Common myeloid progenitor, CD34-positive (primary cell): ENCODE data around the gene NDUFAF3.

Source experiments
- CTCF ChIA-PET: fragments of 350-600 bp; sonication (Branson Sonifier 250); formaldehyde crosslinking; loops from one replicate; lab custom pipeline; 2021; ENCODE audit warnings: antibody characterized with exemption; lab: Charles Lee
- POLR2A ChIA-PET: fragments of 350-600 bp; sonication (Branson Sonifier 250); formaldehyde crosslinking; loops from one replicate; lab custom pipeline; 2021; ENCODE audit warnings: antibody characterized with exemption; lab: Charles Lee
- DNase-seq, 3 donors: peaks; one replicate each; pipeline versions ENCODE4 v3.0.0 to v3.0.0-alpha.2; 2013
- H3K27ac ChIP-seq, 2 experiments: 1 replicate in 1 of 2; 2 replicates in 1 of 2; pipeline ENCODE4 v1.7.0; 2013; ENCODE audit warnings: inconsistent platforms in 2 of 2, low read length in 2 of 2, mild to moderate bottlenecking in 2 of 2, low read depth in 1 of 2, moderate library complexity in 1 of 2; ENCODE audit not compliant: severe bottlenecking in 2 of 2, insufficient read depth in 1 of 2, poor library complexity in 1 of 2
- H3K27me3 ChIP-seq, 5 experiments: replicated peaks in 2 of 5; 1 replicate in 3 of 5; 2 replicates in 2 of 5; pipeline versions ENCODE4 v1.6.1 to v1.7.0; 2013; ENCODE audit warnings: low read length in 4 of 5, mild to moderate bottlenecking in 2 of 5, moderate library complexity in 2 of 5, inconsistent platforms in 1 of 5; ENCODE audit not compliant: insufficient read depth in 5 of 5, control insufficient read depth in 4 of 5
- H3K36me3 ChIP-seq, 4 experiments: 1 replicate in 2 of 4; 2 replicates in 2 of 4; pipeline versions ENCODE4 v1.6.1 to v1.7.0; 2013; ENCODE audit warnings: low read length in 3 of 4, control low read depth in 1 of 4, mild to moderate bottlenecking in 1 of 4; ENCODE audit not compliant: control insufficient read depth in 4 of 4, insufficient read depth in 4 of 4
- H3K4me1 ChIP-seq, 4 experiments: 1 replicate in 3 of 4; 2 replicates in 1 of 4; pipeline versions ENCODE4 v1.6.1 to v1.7.1; 2013; ENCODE audit warnings: low read length in 3 of 4, mild to moderate bottlenecking in 3 of 4, control low read depth in 1 of 4, inconsistent platforms in 1 of 4, moderate library complexity in 1 of 4; ENCODE audit not compliant: control insufficient read depth in 4 of 4, insufficient read depth in 4 of 4; ENCODE audit errors: control extremely low read depth in 1 of 4
- H3K4me3 ChIP-seq, 7 experiments: 1 replicate in 4 of 7; 2 replicates in 3 of 7; pipeline versions ENCODE4 v1.5.1 to v1.7.0; 2013; ENCODE audit warnings: mild to moderate bottlenecking in 7 of 7, low read length in 6 of 7, moderate library complexity in 6 of 7, inconsistent platforms in 2 of 7, low read depth in 2 of 7, control low read depth in 1 of 7; ENCODE audit not compliant: insufficient read depth in 4 of 7, control insufficient read depth in 1 of 7; ENCODE audit errors: extremely low read depth in 1 of 7
- H3K9me3 ChIP-seq, 5 experiments: 1 replicate in 4 of 5; 2 replicates in 1 of 5; pipeline versions ENCODE4 v1.6.1 to v1.7.1; 2013; ENCODE audit warnings: low read length in 4 of 5, mild to moderate bottlenecking in 2 of 5, inconsistent platforms in 1 of 5, low read depth in 1 of 5, moderate library complexity in 1 of 5; ENCODE audit not compliant: control insufficient read depth in 4 of 5, insufficient read depth in 2 of 5; ENCODE audit errors: control extremely low read depth in 1 of 5
- WGBS: methylation state at CpG from one replicate; pipeline ENCODE4 v1.1.5; 2013; ENCODE audit not compliant: insufficient coverage; 5-methylcytosine and 5-hydroxymethylcytosine counted together

Gene NDUFAF3

DNA sequence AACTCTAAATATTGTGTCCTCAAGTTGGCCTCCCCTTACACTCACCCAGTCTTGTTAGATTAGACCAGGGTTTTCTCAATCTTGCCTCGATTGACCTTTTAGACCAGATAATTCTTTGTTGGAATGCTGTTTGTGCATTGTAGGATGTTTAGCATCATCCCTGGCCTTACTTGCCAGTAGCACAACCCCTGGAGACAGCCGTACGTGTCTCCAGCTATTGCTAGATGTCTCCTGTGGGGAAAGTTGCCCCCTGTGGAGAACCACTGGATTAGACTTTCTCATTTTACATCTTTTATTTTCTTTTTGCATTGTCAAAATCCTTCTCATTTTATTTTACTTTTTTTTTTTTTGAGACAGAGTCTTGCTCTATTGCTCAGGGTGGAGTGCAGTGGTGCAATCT is 12.5 kb upstream of the NDUFAF3 start:
- ChIA-PET CTCF (interaction anchor here (0.7 to 19.2 kb wide), 5 partner anchors 9 to 170 kb away, joined by 3 to 386 read pairs (median 5); partner anchors contain the start of genes DALRD3, NDUFAF3, P4HTM and QRICH1), POLR2A (interaction anchor here (0.9 to 4.4 kb wide), 2 partner anchors 12 to 19 kb away, joined by 4 to 69 read pairs; partner anchors contain the start of gene P4HTM)
- peaks cover 1 to 23% (median 23%) of the 10 kb centered on the region in 4 experiments for H3K4me1 ChIP-seq
- no peak for DNase-seq
- no peak overlapping the region for H3K27ac ChIP-seq
- H3K9me3 ChIP-seq, result no peaks in the 10 kb centered on the region
- WGBS, result no CpG with 5 or more reads among the region's 3 CpGs
- no peak overlapping the region for H3K4me3 ChIP-seq
- H3K27me3 ChIP-seq, result no peaks in the 10 kb centered on the region
- peaks cover 3 to 40% (median 32%) of the 10 kb centered on the region in 4 experiments for H3K36me3 ChIP-seq

DNA sequence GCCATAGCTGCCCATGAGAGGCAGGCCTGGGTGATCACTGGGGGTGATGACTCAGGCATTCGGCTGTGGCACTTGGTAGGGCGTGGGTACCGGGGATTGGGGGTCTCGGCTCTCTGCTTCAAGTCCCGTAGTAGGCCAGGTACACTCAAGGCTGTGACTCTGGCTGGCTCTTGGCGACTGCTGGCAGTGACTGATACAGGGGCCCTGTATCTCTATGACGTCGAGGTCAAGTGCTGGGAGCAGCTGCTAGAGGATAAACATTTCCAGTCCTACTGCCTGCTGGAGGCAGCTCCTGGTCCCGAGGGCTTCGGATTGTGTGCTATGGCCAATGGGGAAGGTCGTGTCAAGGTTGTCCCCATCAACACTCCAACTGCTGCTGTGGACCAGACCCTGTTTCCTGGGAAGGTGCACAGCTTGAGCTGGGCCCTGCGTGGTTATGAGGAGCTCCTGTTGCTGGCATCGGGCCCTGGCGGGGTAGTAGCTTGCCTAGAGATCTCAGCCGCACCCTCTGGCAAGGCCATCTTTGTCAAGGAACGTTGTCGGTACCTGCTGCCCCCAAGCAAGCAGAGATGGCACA is 9.4 kb upstream of the NDUFAF3 start:
- Histone ChIP-seq H3K36me3 (peaks cover 3 to 63% (median 52%) of the 10 kb centered on the region in 4 experiments), H3K4me1 (peaks cover 0 to 17% (median 16%) of the 10 kb centered on the region in 4 experiments), H3K27me3 (no peaks in the 10 kb centered on the region), H3K4me3 (no peak overlapping the region), H3K27ac (no peak overlapping the region), H3K9me3 (no peaks in the 10 kb centered on the region)
- ChIA-PET CTCF (interaction anchor here (0.9 to 19.2 kb wide), 6 partner anchors 9 to 120 kb away, joined by 3 to 386 read pairs (median 8); partner anchors contain the start of genes IMPDH2, NDUFAF3 and P4HTM), POLR2A (interaction anchor here (1.2 to 2.0 kb wide), 5 partner anchors 9 to 26 kb away, joined by 3 to 7 read pairs (median 4); partner anchors contain the start of genes NDUFAF3 and P4HTM)
- DNase-seq, result no peak
- WGBS, result 94% methylated on average over 16 of the region's 17 CpGs

DNA sequence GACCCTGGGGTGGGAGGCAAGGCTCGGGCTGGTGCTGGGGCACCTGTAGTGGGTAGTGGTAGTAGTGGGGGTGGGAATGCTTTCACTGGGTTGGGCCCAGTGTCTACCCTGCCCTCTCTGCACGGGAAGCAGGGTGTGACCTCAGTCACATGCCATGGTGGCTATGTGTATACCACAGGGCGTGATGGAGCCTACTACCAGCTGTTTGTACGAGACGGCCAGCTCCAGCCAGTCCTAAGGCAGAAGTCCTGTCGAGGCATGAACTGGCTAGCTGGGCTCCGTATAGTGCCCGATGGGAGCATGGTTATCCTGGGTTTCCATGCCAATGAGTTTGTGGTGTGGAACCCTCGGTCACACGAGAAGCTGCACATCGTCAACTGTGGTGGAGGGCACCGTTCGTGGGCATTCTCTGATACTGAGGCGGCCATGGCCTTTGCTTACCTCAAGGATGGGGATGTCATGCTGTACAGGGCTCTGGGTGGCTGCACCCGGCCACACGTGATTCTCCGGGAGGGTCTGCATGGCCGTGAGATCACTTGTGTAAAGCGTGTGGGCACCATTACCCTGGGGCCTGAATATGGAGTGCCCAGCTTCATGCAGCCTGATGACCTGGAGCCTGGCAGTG is 8.7 kb upstream of the NDUFAF3 start:
- CTCF ChIA-PET, result interaction anchor here (0.5 to 19.2 kb wide), 10 partner anchors 6 to 475 kb away, joined by 3 to 386 read pairs (median 5); partner anchors contain the start of genes NDUFAF3, P4HTM and WDR6
- Histone ChIP-seq H3K36me3 (peaks cover 3 to 63% (median 52%) of the 10 kb centered on the region in 4 experiments), H3K4me1 (peaks cover 0 to 18% (median 14%) of the 10 kb centered on the region in 4 experiments)

DNA sequence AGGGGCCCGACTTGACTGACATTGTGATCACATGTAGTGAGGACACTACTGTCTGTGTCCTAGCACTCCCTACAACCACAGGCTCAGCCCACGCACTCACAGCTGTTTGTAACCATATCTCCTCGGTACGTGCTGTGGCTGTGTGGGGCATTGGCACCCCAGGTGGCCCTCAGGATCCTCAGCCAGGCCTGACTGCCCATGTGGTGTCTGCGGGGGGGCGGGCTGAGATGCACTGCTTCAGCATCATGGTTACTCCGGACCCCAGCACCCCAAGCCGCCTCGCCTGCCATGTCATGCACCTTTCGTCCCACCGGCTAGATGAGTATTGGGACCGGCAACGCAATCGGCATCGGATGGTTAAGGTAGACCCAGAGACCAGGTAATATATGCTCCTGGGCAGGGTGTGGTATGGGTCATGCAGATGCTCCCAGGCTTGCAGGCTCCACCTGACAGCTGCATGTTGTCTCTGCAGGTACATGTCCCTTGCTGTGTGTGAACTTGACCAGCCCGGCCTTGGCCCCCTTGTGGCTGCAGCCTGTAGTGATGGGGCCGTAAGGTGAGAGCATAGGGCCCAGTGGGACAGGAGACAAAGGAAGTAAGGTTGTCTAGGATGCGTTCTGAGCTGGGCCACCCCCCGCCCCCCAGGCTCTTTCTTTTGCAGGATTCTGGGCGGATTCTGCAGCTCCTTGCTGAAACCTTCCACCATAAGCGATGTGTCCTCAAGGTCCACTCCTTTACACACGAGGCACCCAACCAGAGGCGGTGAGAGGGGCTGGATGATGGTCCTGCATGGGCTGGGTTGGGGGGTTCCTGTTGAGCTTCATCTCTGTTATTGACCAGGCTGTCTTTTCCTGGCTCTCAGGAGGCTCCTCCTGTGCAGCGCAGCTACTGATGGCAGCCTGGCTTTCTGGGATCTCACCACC is 7.9 kb upstream of the NDUFAF3 start:
- H3K9me3 ChIP-seq, result no peaks in the 10 kb centered on the region
- H3K27me3 ChIP-seq, result no peaks in the 10 kb centered on the region
- H3K4me1 ChIP-seq, result peaks cover 0 to 18% (median 15%) of the 10 kb centered on the region in 4 experiments
- DNase-seq, result peak; percentile 50 to 64 (median 61)
- ChIA-PET POLR2A (interaction anchor here (1.2 to 2.0 kb wide), 5 partner anchors 10 to 28 kb away, joined by 3 to 4 read pairs (median 3); partner anchors contain the start of gene P4HTM), CTCF (interaction anchor here (0.5 to 19.2 kb wide), 9 partner anchors 7 to 475 kb away, joined by 3 to 386 read pairs (median 5); partner anchors contain the start of genes IMPDH2, NDUFAF3, P4HTM and WDR6)
- 94% methylated on average over 21 of the region's 24 CpGs for WGBS
- no peak overlapping the region for H3K27ac ChIP-seq
- no peak overlapping the region for H3K4me3 ChIP-seq
- peaks cover 3 to 63% (median 52%) of the 10 kb centered on the region in 4 experiments for H3K36me3 ChIP-seq

More for the DNA sequence above, 8.7 kb upstream of the NDUFAF3 start:
- no peak overlapping the region for H3K27ac ChIP-seq
- H3K9me3 ChIP-seq, result no peaks in the 10 kb centered on the region
- no peak overlapping the region for H3K4me3 ChIP-seq
- DNase-seq, result no peak
- POLR2A ChIA-PET, result interaction anchor here (1.2 to 2.0 kb wide), 5 partner anchors 9 to 27 kb away, joined by 3 to 4 read pairs (median 3); partner anchors contain the start of gene P4HTM
- H3K27me3 ChIP-seq, result no peaks in the 10 kb centered on the region
- 94% methylated on average over 19 of the region's 19 CpGs for WGBS

DNA sequence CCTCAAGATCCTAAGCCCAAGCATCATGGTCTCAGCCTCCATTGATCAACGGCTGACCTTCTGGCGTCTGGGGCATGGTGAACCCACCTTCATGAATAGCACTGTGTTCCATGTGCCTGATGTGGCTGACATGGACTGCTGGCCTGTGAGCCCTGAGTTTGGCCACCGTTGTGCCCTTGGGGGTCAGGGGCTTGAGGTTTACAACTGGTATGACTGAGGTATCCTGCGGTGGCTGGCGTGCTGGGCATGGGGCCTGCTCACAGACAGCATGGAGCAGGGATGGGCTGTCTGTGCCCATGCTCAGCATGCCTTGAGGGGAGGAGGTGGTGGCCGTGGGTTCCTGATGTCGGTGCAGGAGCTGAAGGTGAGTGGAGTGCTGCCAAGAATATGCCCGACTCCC is 6.8 kb upstream of the NDUFAF3 start:
- 99% methylated on average over 7 of the region's 8 CpGs for WGBS
- peaks cover 3 to 57% (median 50%) of the 10 kb centered on the region in 4 experiments for H3K36me3 ChIP-seq
- no peaks in the 10 kb centered on the region for H3K9me3 ChIP-seq
- H3K4me1 ChIP-seq, result peaks cover 4 to 29% (median 25%) of the 10 kb centered on the region in 4 experiments
- POLR2A ChIA-PET, result no interaction called here
- DNase-seq, result no peak
- H3K27ac ChIP-seq, result no peak overlapping the region
- CTCF ChIA-PET, result interaction anchor here (1.4 to 19.2 kb wide), 4 partner anchors 8 to 45 kb away, joined by 5 to 386 read pairs (median 54); partner anchors contain the start of genes P4HTM and WDR6
- H3K4me3 ChIP-seq, result no peak overlapping the region
- no peaks in the 10 kb centered on the region for H3K27me3 ChIP-seq

DNA sequence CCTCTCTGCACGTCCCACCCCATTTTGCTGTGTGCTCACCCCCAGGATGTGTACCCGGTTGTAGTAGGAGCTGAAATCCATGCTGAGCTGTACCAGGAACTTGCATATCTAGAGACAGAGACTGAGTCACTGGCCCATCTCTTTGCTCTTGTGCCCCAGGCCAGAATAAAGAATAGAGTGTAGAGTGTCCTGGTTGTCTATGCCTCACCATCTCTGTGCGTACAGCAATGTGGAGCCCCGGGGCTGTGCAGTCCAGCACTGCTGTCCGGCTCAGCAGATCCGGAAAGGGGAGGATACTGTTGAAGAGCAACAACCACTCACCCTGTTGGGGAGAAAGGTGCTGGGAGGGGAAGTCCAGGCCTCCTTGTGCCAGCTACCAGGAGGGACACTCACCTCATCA is 6.2 kb upstream of the NDUFAF3 start:
- ChIA-PET CTCF (interaction anchor here (4.2 to 19.2 kb wide), 3 partner anchors 9 to 25 kb away, joined by 14 to 386 read pairs (median 94); partner anchors contain the start of genes P4HTM and WDR6), POLR2A (no interaction called here)
- DNase-seq, result no peak
- H3K27ac ChIP-seq, result no peak overlapping the region
- H3K4me1 ChIP-seq, result peaks cover 6 to 34% (median 32%) of the 10 kb centered on the region in 4 experiments
- H3K4me3 ChIP-seq, result no peak overlapping the region
- H3K36me3 ChIP-seq, result peaks cover 3 to 57% (median 50%) of the 10 kb centered on the region in 4 experiments
- no peaks in the 10 kb centered on the region for H3K9me3 ChIP-seq
- no peaks in the 10 kb centered on the region for H3K27me3 ChIP-seq
- 92% methylated on average over 5 of the region's 6 CpGs for WGBS
